ENCODE data around the gene PLAGL2.
A peak's percentile ranks its signal among the peaks of the same experiment; 100 is the strongest.

Gene PLAGL2

DNA sequence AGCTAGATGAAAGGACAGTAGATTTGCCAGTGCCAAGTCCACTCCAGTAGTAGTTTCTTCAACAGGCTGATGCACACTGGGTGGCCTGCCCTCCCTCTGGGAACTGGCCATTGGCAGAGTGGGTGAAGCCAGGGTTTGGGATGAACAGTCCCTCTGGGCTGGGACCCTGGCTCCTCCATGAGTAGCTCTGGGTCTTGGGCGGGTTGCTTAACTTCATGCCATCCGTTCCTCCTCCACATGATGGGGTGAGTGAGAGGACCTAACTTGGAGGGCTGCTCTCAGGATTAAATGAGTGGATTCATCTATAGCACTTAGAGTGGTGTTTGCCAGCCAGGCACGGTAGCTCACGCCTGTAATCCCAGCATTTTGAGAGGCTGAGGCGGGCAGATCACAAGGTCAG, 47.2 kb downstream of the PLAGL2 start:
- DNase-seq (ENCODE audit: low read depth, low spot score), result no peak
- no peak overlapping the region for H3K4me3 ChIP-seq (ENCODE audit: low read length)

DNA sequence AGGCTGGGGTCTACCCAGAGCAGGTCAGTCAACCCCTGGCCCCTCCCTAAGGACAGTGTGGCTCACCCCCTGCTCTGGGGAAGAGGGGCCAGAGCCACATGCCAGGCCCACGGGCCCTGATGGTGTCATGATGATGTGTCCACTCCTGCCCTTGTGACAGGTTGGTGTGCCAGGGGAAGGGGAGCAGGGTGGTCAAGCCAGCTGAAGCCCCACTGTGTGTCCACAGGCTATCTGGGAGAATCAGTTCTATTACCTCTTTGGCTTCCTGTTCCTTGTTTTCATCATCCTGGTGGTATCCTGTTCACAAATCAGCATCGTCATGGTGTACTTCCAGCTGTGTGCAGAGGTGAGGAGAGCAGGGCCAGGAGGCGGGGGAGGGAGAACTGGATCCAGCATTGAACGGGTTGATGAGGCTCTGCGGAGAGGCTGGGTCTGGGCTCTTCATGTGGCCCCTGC, 47.7 kb downstream of the PLAGL2 start:
- H3K4me3 ChIP-seq (ENCODE audit: low read length), result no peak overlapping the region
- no peak for DNase-seq (ENCODE audit: low read depth, low spot score)

DNA sequence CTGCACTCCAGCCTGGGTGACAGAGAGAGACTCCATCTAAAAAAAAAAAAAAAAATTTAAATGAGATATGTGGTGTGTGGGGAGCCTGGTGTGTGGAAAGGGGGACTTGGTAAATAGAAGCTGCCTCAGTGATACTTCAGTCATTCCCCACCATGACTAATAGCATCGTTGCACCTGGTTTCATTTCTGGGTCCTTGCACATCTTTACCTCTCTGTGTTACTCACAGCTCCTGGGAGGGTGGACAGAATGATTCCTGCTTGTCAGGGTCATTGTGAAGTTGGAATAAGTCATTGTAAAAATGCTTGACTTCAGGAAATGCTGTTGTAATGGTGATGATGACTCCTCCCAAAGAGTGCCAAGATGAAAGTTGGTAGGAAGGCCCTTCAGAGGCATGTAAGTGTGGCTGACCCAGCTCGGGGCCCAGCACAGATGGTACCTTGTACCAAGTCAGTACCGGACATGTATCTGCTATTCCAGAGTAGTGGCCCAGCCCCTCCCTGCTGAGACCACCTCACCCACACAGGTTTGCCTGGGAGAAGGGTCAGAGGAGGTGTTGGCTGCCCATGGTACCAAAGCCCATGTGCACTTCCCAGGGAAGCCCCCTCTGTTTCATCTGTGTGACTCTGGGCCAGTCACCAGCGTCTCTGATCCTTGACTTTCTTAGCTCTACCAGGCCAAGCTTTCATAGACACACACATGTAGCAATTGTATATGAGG, 48.4 kb downstream of the PLAGL2 start:
- no peak for DNase-seq (ENCODE audit: low read depth, low spot score)
- no peak overlapping the region for H3K4me3 ChIP-seq (ENCODE audit: low read length)

DNA sequence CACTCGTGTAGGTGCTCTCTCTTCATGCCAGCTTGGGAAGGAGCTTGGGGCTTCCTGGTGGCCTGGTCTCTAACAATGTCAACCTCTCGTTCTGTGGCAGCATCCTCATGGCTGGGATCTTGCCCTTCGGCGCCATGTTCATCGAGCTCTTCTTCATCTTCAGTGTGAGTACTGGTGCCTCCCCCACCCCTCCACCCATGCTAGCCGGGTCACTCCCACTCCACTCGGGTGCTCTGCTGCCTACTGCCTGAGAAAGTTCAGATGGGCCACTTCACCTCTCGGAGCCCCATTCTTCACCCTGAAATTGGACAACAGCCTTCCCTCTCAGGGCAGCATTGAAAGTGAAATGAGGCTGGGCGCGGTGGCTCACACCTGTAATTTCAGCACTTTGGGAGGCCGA, 49.2 kb downstream of the PLAGL2 start:
- DNase-seq (ENCODE audit: low read depth, low spot score), result no peak
- H3K4me3 ChIP-seq (ENCODE audit: low read length), result no peak overlapping the region

DNA sequence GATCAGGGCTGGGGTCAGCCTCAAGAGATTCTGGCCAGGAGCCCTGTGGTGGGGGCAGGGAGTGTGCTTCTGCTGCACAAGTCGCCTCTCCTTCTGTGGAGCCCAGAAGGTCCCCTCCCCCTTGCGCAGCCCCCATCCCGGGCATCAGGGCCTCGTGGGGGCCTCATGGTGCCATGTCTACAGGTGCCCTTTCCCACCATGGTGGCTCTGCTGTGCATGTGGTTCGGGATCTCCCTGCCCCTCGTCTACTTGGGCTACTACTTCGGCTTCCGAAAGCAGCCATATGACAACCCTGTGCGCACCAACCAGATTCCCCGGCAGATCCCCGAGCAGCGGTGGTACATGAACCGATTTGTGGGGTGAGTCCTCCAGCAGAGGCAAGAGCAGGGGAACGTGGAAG, 49.9 kb downstream of the PLAGL2 start:
- no peak for DNase-seq (ENCODE audit: low read depth, low spot score)
- no peak overlapping the region for H3K4me3 ChIP-seq (ENCODE audit: low read length)

DNA sequence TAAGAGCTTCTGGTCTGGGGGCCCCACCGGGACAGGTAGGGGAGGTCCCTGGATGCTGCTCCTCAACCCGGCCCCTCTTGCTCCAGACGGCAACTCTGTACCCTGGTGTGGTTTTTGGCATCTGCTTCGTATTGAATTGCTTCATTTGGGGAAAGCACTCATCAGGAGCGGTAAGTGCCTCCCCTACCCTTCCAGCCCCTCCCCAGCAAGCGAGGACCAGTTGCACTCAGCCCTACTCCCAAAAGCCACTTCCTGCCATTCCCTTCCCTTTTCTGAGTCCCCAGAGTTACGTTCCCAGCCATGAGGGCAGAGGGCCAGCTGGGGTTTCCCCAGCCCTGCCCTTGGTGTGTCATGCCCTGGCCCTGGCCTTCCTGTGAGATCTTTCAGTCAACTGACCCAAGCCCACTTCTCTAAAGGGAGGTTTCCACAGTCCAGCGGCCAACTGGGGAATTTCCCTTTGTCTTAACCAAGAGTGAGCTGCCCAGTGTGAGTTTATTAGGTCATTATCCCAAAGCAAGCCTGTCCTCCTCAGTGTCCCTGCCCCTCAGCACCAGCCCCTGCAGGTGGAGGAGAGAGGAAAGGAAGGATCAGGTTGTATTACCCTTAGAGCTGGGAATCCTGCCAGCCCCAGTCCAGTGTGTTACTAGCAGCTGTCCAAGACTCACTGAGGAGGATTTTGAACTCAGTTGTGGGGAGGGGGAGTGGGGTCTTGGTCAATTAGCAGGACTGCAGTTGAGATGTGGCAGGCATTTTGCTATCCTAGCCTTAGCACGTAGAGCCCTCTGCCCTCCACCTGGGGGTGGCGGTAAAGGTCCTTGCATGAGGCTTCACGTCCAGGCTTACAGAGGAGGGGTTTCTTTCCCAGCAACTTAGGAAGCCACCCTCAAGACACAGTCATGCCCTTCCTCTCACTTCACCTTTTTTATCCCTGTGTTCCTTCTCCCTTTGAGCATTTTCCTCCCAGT, 52.2 kb downstream of the PLAGL2 start:
- no peak overlapping the region for H3K4me3 ChIP-seq (ENCODE audit: low read length)
- DNase-seq (ENCODE audit: low read depth, low spot score), result peak; percentile 8

DNA sequence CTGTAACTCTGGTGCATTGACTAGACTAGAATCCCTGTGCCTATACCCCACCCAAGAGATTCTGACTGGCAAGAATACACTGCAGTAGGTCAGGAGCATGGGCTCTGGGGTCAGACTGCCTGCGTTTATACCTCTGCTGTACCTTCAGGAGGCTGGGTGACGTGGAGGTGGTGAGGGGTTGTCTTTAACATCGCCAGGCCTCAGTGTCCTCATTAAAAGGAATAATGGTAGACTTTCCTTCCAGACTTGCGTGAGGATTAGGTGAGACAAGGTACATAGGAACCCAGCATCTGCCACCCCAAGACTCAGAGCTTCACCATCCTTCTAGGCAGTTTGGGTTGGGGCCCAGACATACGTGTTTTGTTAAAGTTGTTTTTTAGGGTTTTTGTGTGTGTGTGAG, 53.8 kb downstream of the PLAGL2 start:
- DNase-seq (ENCODE audit: low read depth, low spot score), result no peak
- H3K4me3 ChIP-seq (ENCODE audit: low read length), result no peak overlapping the region

DNA sequence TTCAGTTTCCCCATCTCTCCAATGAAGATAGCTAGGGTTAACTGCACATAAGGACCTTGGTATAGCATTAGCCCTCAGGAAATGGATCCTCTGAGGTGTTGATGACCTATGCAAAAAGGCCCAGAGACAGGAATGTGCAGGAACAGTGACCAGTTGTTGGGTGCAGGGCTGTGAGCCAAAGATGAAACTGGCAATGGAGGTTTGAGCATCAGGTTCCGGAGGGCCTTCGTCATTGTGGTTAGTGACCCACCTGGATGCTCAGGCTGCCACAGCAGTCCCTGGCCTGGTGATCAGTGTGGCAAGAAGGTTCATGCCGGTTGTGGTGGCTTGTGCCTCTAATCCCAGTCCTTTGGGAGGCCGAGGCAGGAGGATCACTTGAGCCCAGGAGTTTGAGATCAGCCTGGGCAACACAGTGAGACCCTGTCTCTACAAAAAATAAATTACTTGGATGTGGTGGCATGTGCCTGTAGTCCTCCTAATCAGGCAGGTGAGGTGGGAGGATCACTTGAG, 54.3 kb downstream of the PLAGL2 start:
- no peak for DNase-seq (ENCODE audit: low read depth, low spot score)
- H3K4me3 ChIP-seq (ENCODE audit: low read length), result no peak overlapping the region

DNA sequence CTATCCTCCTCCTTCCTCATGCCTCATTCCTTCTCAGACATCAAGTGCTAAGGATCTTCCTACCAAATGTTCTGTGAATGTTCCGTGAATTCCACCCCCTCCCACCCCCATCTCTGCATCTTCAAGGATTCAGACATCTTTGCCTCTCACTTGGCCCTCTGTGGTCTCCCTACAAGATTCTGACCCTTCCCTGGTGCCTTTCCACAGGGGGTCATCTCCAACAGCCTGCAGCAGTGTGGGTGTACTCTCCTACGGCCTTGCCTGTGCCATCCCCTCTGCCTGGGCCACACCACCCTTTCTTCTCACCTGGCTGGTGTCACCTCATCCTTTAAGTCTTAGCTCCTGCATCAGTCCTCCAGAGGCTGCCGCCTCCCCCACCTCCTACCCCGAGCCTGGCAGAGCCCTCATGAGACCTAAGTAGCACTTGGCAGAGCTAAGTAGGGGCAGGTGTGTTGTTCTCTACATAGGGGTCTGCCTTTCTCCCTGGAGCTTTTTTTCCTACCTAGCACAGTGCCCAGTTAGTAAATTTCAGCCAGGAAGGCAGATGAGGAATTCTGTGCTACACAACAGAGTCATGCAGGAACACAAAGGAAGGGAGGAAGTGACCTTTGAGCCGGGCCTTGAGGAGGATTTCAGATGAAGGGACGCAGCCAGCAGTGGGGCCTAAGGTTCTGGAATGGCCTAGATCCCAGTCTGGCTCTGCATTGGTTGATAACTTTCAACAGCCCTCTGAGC, 55.0 kb downstream of the PLAGL2 start:
- H3K4me3 ChIP-seq (ENCODE audit: low read length), result no peak overlapping the region
- no peak for DNase-seq (ENCODE audit: low read depth, low spot score)

DNA sequence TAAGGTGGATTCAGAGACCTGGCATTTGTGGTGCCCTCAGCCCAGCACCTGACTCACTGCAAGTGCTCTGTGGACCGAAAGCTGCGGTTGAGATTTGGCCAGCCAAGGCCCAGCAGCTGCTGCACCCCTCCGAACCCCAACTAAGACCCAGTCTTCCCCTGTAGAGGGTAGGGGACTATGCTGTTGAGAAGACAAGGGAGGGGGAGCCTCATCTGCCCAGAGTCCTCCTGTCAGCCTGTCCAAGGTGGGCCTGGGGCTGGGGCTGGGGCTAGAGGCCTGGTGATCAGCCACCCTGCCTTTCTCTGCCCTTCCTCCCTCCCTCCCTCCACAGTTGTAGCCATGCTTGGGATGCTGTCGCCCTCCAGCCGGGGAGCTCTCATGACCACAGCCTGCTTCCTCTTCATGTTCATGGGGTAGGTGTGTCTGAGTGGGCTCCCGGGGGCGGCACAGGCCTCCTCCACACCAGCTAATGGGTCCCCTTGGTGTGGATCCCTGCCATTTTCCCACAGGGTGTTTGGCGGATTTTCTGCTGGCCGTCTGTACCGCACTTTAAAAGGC, 57.2 kb downstream of the PLAGL2 start:
- DNase-seq (ENCODE audit: low read depth, low spot score), result no peak
- no peak overlapping the region for H3K4me3 ChIP-seq (ENCODE audit: low read length)

DNA sequence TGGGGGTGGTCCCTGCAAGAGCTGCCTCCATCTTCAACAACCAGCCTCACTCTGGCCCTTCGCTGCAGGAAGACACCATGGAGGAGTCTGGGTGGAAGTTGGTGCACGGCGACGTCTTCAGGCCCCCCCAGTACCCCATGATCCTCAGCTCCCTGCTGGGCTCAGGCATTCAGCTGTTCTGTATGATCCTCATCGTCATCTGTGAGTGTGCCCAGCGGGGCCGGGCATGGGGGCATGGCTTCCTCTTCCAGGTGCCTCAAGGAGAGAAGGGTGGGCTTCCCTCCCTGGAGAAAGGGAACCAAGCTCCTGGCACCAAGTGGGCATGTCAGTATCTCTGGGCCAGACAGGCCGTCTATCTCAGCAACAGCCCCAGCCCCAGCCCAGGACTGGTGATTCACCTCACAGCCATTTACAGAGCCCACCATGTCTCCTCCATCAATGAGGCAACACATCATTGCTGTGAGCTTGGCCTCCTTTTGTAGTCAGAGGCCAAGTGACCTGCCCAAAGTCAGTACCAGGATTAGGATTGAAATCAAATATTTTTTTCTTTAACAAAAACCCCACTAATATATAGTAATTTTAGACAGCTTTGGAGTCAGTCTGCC, 57.9 kb downstream of the PLAGL2 start:
- no peak for DNase-seq (ENCODE audit: low read depth, low spot score)
- H3K4me3 ChIP-seq (ENCODE audit: low read length), result no peak overlapping the region

DNA sequence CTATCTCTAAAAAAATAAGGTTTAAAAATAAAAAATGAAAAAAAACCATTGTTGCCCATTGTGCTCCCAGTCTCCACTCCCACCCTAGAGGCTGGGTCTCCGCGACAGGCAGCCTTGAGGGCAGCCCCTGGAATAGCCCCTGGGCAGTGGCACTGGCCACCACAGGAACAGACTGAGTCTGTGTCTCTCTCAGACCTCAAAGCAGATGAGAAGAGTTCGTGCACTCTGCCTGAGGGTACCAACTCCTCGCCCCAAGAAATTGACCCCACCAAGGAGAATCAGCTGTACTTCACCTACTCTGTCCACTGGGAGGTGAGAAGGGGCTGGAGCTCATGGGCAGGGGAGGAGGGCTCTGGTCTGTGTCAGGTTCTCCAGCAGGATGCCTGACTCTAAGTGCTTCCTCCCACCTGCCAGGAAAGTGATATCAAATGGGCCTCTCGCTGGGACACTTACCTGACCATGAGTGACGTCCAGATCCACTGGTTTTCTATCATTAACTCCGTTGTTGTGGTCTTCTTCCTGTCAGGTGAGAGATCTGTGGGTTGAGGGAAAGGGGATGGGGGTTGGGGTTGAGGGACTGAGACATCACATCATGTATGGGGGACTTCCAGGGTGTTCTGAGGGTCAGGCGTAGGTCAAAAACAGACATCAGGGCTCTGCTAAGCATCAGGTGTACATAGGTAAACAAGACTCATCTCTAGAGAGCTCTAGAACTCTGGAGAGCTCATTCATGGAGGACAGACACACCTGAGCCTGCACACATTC, 62.5 kb downstream of the PLAGL2 start:
- DNase-seq (ENCODE audit: low read depth, low spot score), result no peak
- H3K4me3 ChIP-seq (ENCODE audit: low read length), result no peak overlapping the region

DNA sequence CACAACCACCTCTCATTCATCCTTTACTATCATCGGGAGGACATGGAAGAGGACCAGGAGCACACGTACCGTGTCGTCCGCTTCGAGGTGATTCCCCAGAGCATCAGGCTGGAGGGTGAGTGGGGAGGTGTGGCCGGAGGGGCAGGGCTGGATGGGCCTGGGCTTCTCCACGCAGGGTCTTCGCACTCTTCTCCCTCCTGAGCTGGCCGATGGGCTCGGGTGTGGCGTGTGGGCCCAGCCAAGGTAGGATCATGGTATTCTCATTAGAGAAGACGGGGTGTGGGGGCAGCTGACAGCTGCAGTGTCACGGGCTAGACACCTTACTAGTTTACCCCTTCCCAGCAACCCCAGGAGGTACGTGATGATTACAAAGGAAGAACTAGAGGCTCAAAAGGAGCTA, 64.6 kb downstream of the PLAGL2 start:
- no peak for DNase-seq (ENCODE audit: low read depth, low spot score)
- H3K4me3 ChIP-seq (ENCODE audit: low read length), result no peak overlapping the region
